Activated CD4-positive, alpha-beta T cell treated with anti-CD3 and anti-CD28 coated beads, Interleukin-2, amount 50 U/mL, for 48 hours (primary cell): ENCODE data around the gene LCN10.
"Not testable (repeated sequence)": the region's sequence is repeated elsewhere in the genome, so short reads cannot be mapped to it uniquely, and the experiment has no call there.

Experiments
- DNase-seq, 2 experiments: peaks; one replicate each; pipeline ENCODE4 v3.0.0-alpha.2; 2020

LCN10 gene

DNA sequence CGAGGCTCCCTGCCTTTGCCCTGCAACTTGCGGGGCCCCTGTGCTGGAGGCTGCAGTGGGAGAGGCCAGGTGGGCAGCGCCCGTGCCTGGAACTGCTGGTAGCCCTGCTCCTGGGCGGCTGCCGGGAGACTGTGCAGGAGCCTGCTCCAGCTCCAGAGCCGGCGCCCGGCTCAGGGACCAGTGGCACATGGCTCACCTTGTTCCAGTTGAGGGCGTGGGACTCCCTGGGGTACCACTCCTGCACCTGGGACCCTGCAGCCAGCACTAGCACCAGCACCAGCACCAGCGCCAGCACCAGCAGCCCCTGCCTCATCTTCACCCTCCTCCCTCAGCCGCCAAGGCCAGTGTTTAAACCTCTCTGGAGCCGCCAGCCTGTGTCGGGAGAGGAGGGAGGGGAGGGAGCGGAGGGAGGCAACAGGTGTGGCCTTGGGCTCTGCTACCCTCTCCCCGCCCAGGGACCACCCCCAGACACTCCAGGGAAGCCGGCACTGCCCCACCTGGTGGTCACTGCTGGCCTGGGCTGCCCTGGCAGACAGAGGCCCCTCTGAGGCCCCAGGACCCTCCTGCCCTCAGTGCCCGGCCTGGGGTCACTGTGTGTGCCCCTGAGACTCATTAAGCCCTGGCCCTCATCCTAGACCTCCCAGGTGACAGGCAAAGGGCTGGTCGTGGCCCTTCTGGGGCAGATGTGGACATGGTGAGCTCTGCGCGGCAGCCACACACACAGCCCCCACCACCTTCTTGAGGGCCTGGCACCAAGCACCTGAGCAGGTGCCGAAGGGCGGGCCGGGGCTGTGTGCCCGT lies at the start of gene LCN10:
Gene LCN10, minus strand, starts transcription at position 350 of the 801 bp plus-strand sequence. Its CDS starts 37 bp downstream, at position 313.
- no peak for DNase-seq

DNA sequence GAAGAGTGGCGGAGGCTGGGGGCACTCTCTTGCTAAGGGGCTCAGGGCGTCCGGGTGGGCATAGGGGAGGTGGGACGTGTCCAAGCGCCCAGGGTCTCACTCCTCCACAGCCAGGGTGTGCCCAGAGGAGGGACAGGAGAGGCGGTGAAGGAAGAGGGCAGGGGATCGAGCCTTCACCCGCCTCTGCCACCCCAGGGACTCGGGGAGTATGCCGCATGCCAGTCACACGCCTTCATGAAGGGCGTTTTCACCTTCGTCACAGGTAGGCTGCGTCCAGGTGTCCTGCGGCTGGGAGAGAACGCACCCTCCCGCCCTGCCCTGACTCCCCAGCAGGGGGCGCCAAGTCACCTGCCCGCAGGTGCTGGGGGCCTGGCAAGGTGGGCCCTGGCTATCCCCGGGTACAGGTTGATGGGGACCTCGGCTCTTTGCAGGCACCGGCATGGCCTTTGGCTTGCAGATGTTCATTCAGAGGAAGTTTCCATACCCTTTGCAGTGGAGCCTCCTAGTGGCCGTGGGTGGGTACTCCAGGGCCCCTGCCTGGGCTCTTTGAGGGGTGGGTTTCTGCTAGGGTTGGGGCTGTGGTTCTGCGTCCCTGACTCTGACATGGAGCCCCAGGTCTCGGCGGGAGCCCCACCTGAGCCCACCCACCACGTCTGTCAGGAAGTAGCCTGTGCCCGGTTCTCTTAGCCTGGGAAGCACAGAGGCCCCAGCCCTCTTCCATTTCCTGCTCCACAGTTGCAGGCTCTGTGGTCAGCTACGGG lies 49.0 kb upstream of the LCN10 start:
- peak; percentile 68 to 74 for DNase-seq

DNA sequence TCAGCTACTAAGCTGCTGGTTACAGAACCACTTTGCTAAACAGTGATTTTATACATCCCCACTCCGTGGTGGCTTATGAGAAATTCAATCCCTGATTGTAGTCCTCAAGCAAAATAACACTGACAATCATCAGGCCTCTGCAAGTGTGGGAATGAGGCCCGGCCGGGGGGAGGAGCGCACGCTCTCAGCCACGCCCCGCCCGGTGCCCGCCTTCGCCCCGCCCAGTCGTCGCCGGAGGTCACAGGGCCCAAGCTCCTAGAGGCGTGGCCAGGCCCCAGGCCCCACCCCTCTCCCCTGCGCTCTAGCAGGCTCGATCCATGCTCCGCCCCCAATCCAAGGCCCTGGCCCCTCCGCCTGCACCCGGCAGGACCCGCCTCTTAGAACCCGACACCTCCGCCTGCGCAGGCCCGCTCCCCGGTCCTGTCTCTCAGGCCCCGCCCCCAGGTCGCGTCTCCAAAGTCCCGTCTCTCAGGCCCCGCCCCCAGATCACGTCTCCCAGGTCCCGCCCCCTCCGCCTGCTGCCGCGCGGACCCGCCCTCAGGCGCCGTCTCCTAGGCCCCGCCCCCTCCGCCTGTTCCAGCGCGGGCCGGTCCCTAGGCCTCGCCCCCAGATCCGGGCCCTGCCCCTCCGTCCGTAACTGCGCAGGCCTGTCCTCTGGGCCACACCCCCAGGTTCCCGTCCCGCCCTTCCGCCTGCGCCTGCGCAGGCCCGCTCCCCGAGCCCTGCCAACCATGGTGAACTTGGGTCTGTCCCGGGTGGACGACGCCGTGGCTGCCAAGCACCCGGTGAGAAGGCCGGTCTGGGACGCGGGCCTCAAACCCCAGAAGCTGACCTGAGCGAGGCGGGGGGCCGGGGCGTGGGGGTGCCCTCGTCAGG lies 48.1 kb upstream of the LCN10 start, which contains the start of gene TMEM141:
Gene TMEM141, plus strand, starts transcription at position 705 of the 876 bp plus-strand sequence. Its CDS starts 27 bp downstream, at position 732.
- DNase-seq, result peak; percentile 100

DNA sequence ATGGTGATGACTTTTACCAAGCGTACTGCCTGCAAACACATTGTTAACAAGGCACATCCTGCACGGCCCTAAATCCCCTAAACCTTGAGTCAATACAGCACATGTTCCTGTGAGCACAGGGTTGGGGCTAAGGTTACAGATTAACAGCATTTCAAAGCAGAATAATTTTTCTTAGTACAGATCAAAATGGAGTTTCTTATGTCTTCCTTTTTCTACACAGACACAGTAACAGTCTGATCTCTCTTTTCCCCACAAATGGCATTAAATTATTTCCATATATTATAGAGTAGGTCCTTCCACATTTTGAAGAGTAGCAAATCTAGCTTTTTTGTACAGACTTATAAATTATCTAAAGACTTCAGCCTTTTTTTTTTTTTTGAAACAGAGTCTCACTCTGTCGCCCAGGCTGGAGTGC lies 46.8 kb upstream of the LCN10 start:
- no peak for DNase-seq

DNA sequence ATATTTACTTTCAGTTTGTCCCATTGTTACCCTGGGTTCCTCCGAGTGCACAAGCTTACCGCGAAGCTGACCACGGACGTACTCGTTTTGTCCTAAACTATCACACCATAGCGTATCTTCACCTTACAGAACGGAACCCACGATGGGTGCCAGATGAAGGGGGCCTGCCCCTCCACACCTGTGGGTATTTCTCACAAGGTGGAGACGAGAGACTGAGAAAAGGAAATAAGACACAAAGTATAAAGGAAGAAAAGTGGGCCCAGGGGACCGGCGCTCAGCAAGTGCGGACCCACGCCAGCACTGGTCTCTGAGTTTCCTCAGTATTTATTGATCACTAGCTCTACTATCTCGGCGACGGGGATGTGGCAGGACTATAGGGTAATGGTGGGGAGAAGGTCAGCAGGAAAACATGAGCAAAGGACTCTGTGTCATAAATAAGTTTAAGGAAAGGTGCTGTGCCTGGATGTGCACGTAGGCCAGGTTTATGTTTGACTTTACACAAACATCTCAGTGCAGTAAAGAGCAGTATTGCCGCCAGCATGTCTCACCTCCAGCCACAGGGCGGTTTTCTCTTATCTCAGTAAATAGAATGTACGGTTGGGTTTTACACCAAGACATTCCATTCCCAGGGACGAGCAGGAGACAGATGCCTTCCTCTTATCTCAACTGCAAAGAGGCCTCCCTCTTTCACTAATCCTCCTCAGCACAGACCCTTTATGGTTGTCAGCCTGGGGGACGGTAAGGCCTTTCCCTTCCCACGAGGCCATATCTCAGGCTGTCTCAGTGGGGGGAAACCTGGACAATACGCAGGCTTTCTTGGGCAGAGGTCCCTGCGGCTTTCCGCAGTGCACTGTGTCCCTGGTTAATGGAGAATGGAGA lies 46.1 kb upstream of the LCN10 start:
- DNase-seq, result not testable (repeated sequence)

DNA sequence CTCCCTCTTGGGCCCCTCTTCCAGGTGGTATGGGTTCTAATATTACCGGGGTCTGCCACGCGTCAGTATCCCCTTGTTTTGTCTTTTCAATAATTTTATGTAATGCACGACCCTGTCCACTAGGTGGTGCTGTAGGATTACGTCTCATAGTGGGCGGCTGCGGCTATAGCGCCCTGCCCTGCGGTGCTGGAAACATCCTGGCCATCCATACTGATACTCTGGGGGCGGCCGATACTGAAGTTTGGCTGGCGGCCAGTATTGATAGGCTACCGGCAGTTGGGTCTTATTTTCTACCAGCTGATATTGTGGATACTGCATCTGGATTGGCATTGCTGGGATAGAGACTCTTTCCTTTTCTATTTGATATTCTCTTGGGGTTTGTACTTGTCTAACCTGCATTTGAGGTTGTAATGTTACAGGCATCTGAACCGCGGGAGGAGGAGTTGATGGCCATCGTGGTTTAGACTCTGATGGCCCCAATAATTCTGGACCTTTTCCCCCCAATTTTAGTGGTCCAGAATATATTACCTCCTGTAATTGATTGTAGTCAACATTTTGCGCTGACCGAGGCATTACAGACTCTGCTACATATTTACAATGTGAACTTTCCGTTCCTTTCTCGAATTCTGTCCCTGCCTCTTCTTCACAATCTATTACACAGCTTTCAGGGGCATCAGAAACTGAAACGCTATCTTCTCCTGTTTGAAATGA lies 45.1 kb upstream of the LCN10 start:
- DNase-seq, result peak; percentile 70 to 79

DNA sequence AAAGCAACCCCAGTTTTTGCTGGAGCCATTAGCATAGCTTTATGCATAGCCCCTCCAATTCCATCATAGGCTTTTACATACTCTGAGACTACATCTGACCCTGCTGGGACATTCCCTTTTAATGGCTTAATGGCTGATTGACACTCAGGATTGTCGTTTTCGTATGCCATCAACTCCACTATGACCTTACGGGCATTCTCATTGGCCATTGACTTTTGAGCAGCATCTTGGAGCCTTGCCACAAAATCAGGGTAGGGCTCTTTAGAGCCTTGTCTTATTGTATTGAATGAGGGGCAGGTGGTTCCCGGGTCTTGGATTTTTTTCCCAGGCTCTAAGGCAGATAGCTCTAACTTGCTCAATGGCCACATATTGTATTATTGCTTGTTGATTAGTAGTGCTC lies 44.2 kb upstream of the LCN10 start:
- not testable (repeated sequence) for DNase-seq

DNA sequence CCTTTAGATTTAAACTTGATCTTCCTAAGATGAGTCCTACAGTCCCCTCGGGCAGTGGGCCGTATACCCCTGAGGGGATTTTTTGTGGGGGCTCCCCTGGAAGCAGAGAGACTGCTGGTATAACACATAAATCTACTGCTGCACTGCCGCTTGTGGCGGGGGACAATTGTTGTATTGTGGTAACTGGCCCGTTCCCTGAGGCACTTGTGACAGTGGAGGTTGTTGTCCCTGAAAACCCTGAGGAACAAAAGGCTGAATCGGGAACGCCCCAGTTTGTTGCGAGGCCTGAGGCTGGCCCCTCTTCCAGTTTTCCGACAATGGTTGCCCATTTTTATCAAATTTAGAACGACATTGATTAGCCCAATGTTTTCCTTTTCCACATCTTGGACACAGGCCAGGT lies 43.7 kb upstream of the LCN10 start:
- DNase-seq, result no peak

DNA sequence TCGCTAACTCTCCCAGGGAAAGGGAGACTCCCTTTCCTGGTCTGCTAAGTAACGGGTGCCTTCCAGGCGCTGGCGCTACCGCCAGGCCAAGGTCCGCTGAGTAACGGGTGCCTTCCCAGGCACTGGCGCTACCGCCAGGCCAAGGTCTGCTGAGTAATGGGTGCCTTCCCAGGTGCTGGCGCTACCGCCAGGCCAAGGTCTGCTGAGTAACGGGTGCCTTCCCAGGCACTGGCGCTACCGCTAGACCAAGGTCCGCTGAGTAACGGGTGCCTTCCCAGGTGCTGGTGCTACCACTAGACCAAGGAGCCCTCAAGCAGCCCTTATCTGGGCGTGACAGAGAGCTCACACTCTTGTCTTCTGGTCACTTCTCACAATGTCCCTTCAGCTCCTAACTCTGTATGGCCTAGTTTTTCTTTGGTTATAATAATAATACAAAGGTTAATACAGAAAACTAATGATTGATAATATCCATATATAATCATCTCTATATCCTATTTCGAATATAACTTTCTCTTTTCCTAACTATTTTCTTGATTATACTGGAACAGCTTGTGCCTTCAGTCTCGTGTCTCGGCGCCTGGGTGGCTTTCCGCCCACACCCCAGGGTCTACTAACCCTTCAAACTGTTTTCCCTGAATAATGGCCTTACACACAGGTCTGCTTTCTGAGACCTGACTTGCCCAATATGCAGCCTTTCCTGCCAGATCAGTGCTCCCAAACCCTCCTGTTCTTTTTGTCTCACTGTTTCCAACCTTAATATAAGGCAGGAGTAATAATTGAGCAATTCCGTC lies 43.0 kb upstream of the LCN10 start:
- not testable (repeated sequence) for DNase-seq

DNA sequence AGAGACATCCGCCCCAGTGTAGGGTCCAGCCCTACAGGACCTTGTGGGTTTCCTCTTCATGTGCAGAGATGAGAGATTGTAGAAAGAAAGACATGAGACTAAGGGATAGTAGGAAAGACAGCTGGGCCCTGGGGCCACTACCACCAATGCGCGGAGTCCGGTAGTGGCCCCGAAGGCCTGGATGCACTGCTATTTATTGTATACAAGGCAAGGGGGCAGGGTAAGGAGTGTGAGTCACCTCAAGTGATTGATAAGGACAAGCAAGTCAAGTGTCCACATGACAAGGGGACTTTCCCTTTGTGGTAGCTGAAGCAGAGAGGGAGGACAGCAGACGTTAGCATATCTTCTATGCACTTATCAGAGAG lies 42.2 kb upstream of the LCN10 start:
- no peak for DNase-seq

DNA sequence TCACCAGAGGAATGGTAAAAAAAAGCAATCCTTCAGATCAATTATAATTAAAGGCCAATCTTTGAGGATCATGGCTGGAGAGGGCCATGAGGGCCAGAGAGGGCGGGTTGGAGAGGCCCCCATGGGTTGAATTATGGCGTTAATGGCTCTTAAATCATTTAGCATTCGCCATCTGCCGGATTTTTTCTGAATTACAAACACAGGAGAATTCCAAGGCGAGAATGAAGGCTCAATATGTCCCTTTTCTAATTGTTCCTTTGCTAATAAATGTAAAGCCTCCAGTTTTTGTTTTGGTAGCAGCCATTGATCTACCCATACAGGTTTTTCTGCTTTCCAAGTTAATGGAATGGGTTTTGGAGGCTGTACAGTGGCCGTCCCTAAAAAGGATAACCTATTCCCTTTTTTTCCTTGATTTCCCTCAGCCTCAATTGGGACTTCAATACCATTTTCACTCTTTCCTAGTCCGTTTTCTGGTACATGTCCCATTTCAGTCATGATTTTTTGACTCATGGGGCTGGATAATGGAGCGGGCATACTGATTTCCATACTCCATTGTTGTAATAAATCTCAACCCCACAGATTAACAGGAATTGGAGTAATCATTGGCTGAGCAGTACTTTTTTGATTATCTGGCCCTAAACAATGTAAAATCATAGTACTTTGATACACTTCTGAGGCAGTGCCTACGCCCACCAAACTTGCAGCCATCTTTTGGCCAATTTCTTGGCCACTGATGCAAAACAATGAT lies 41.7 kb upstream of the LCN10 start:
- DNase-seq, result no peak

DNA sequence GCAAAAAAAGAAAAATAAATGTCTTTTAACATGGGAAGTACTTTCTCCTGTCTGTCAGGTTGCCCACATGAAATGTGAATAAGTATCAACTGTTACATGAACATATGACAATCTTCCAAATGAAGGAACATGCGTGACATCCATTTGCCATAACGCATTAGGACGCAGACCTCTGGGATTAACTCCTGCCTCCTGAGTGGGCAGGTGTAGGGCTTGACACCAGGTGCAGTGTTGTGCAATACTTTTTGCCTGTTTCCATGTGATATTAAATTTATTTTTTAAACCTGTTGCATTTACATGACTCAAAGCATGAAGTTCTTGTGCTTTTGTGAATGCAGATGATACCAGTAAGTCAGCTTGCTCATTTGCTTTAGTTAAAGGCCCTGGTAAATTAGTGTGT lies 39.7 kb upstream of the LCN10 start:
- no peak for DNase-seq

DNA sequence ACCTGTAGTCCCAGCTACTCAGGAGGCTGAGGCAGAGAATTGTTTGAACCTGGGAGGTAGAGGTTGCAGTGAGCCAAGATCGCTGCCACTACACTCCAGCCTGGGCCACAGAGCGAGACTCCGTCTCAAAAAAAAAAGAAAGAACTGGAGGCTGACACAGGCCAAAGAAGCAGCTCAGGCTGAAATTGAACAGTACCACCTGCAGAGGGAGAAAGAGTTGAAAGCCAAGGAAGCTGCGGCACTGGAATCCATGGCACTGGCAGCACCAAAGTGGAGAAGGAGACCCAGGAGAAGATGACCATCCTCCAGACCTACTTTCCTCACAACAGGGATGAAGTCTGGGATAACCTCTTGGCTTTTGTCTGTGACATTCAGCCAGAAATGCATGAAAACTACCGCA lies 37.1 kb upstream of the LCN10 start:
- DNase-seq, result no peak

DNA sequence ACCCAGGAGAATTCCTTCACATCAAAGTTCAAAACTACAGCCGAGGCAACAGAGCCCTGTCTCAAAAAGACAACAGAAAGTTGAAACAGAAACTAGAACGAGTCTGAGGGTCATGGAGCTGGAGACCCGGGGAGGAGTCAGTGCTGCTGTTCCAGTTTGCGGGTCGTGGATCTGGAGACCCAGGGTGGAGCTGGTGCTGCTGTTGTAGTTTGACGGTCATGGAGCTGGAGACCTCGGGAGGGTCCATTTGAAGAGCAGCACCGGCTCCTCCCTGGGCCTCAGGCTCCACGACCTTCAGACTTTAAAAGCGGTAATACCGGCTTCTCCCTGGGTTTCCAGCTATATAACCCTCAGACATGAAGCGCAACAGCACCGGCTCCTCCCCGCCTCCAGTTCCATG lies 34.6 kb upstream of the LCN10 start:
- no peak for DNase-seq

DNA sequence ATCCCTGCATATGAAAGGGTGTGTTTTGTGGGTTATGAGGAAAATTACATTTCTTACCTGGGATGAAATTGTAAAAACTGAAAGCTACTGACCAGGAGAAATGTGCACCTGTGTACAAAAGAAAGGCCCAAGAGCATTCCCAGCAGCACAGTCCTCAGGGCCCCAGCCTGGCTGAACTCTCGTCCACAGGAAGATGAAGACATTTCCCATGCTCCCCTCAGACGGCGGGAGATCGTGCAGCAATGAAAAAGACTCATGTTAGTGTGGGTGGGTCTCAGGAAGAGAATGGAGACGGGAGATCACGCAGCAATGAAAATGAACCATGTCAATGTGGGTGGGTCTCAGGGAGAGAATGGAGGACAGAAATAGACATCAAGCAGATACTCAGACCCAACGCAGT lies 34.2 kb upstream of the LCN10 start:
- no peak for DNase-seq

DNA sequence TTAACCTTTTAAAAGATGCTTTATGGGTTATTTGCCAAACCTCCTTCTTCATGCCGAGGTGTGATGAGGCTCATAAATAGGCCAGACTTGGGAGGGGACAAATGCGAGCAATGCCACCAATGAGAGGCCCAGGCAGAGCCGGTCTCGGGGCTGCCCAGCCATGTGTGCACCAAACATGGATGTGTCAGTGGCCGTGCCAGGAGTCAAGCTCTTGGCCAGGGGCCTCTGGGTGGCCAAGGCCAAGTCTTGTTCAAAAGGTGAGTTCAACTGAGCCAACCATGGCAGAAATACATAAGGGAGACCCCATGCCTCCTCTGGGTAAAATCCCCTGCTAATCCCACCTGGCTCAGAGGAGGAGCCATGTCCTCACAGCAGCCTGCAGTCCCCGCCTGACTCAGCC lies 32.5 kb upstream of the LCN10 start:
- DNase-seq, result no peak

DNA sequence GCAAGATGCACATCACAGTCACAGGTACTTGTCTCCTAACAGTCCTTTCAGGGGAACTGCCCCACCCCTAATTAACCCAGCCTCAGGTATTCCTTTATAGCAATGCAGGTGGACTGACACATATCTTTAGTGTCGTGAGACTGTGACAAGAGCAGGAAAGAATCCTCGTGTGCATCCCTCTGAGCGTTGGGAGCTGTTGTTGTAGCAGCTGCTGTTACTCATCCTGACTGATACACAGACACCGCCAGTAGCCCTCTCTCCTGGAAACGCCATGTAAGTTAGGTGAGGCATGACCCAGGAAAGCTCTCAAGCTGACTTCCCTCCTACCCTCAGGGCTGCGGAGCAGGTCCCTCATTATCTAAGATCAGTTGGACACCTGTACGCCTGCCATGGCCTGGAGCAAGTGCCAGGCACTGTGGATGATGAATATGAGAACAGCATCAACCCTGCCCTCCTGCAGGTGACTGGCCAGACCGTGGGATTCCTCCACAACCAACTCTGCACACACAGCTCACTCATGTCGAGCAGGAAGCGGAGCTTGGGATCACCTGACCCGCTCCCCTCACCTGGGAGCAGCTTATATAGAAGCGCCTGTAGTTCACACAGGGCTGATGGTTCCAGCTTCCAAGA lies 31.8 kb upstream of the LCN10 start:
- DNase-seq, result no peak

DNA sequence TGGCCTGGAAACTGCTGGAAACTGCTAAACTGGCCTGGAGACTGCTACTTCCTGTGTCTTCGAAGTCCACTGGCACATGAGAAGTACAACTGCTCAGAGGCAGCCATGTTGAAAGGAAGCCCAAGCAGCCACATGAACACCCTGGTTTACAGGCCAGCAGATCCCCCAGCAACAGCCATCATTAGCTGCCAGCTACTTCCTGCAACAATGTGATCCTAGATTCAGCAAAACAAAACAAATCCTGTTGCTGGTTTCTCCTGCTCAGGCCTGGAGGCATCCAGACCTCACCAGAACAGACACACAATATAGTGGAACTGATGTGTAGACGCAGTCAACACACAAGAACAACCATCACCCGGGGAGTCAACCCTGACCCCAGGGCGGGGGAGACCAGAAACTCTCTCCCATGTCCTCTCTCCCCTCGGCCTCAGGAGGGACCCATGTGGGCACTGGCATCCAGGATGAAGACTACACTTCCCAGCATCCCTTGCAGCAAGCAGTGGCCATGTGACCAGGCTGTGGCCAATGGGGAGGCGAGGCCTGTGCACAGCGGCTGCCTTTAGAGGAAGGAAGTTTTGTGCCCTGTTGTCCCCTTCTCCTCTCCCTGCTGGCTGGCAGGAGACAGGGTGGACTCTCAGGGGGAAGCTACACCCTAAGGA lies 30.8 kb upstream of the LCN10 start:
- DNase-seq, result peak in 1 of 2 experiments; percentile 36
